CD4-positive, alpha-beta T cell treated with Interleukin-6 for 4 hours (primary cell): ENCODE data around the gene SPON1.
"Not testable (repeated sequence)": the region's sequence is repeated elsewhere in the genome, so short reads cannot be mapped to it uniquely, and the experiment has no call there.

Source experiments
- DNase-seq: peaks from one replicate; pipeline ENCODE4 v3.0.0-alpha.2; 2020; ENCODE audit warnings: mixed read lengths

Gene SPON1

GRCh38 chr11:13962562-13963168 lies at the start of gene SPON1:
TSS of gene SPON1 (plus strand) at chr11:13962723. CDS start at chr11:13962905, 182 bp downstream.
- DNase-seq: peak; percentile 50

GRCh38 chr11:13917264-13917663 lies 45.3 kb upstream of the SPON1 start:
- no peak for DNase-seq

- no peak for DNase-seq
Observed at GRCh38 chr11:13917904-13918303, 44.6 kb upstream of the SPON1 start.

GRCh38 chr11:13920756-13921155 lies 41.8 kb upstream of the SPON1 start:
- DNase-seq: no peak

- no peak for DNase-seq
Observed at GRCh38 chr11:13921545-13921944, 41.0 kb upstream of the SPON1 start.

- no peak for DNase-seq
Observed at GRCh38 chr11:13923182-13923581, 39.3 kb upstream of the SPON1 start.

- DNase-seq: peak; percentile 50
Observed at GRCh38 chr11:13923716-13924650, 38.5 kb upstream of the SPON1 start.

GRCh38 chr11:13924801-13925327 lies 37.7 kb upstream of the SPON1 start:
- no peak for DNase-seq

- not testable (repeated sequence) for DNase-seq
Observed at GRCh38 chr11:13926366-13926765, 36.2 kb upstream of the SPON1 start.

- DNase-seq: no peak
Observed at GRCh38 chr11:13926981-13927380, 35.5 kb upstream of the SPON1 start.

- no peak for DNase-seq
Observed at GRCh38 chr11:13927481-13927880, 35.0 kb upstream of the SPON1 start.

- peak; percentile 28 for DNase-seq
Observed at GRCh38 chr11:13928566-13929251, 33.8 kb upstream of the SPON1 start.

GRCh38 chr11:13929395-13929891 lies 33.1 kb upstream of the SPON1 start:
- no peak for DNase-seq

- no peak for DNase-seq
Observed at GRCh38 chr11:13931356-13931755, 31.2 kb upstream of the SPON1 start.

GRCh38 chr11:13937154-13937553 lies 25.4 kb upstream of the SPON1 start:
- DNase-seq: not testable (repeated sequence)

GRCh38 chr11:13938829-13939228 lies 23.7 kb upstream of the SPON1 start:
- peak; percentile 68 for DNase-seq

- DNase-seq: peak; percentile 49
Observed at GRCh38 chr11:13939961-13940906, 22.3 kb upstream of the SPON1 start.

GRCh38 chr11:13940907-13941256 lies 21.6 kb upstream of the SPON1 start:
- DNase-seq: no peak

- no peak for DNase-seq
Observed at GRCh38 chr11:13941775-13942174, 20.7 kb upstream of the SPON1 start.

GRCh38 chr11:13942378-13942777 lies 20.1 kb upstream of the SPON1 start:
- no peak for DNase-seq

- DNase-seq: no peak
Observed at GRCh38 chr11:13942971-13943381, 19.5 kb upstream of the SPON1 start.

- DNase-seq: no peak
Observed at GRCh38 chr11:13944016-13944415, 18.5 kb upstream of the SPON1 start.
